A549 (cell line): Measurements from ENCODE around the gene GPR50.

ENCODE experiments used
- BHLHE40 ChIP-seq: IDR thresholded peaks from 2 replicates; pipeline ENCODE4 v1.6.1; 2012; ENCODE audit warnings: low read depth, low read length, inconsistent platforms
- CHD4 ChIP-seq: fragments of 200-600 bp; sonication (generic); IDR thresholded peaks from 2 replicates; pipeline ENCODE4 v1.6.1; 2016; ENCODE audit warnings: antibody characterized with exemption, mild to moderate bottlenecking, borderline replicate concordance
- EP300 ChIP-seq, 2 experiments: fragments of >200 bp; sonication (Bioruptor Twin); formaldehyde crosslinking; IDR thresholded peaks; 2 replicates in 1 of 2; 3 replicates in 1 of 2; pipeline ENCODE4 v1.6.1; 2016 to 2017
- HOXA7 ChIP-seq: fragments of 250-450 bp; sonication (Bioruptor Pico); IDR thresholded peaks from 2 replicates; pipeline ENCODE4 v1.5.0; 2020; ENCODE audit warnings: mild to moderate bottlenecking, moderate library complexity
- JUN ChIP-seq, 2 experiments: fragments of >200 bp; sonication (Bioruptor Twin); formaldehyde crosslinking; IDR thresholded peaks; 2 replicates in 1 of 2; 3 replicates in 1 of 2; pipeline ENCODE4 v1.6.1; 2016 to 2017
- MAZ ChIP-seq: fragments of 150-350 bp; IDR thresholded peaks from 2 replicates; pipeline ENCODE4 v1.6.1; 2014; ENCODE audit warnings: antibody characterized with exemption, low read depth, low read length, borderline replicate concordance
- NPAS2 ChIP-seq: fragments of 250-450 bp; sonication (Bioruptor Pico); IDR thresholded peaks from 2 replicates; pipeline ENCODE4 v1.8.0; 2022; ENCODE audit warnings: mild to moderate bottlenecking, moderate library complexity, borderline replicate concordance
- POLR2AphosphoS2 ChIP-seq: conservative IDR thresholded peaks from 2 replicates; pipeline ENCODE4 v1.6.1; 2012; ENCODE audit warnings: low read length, improper control_type of control experiment, inconsistent platforms
- RFX5 ChIP-seq: fragments of 450-650 bp; IDR thresholded peaks from 2 replicates; pipeline ENCODE4 v1.7.1; 2014; ENCODE audit warnings: antibody characterized with exemption, mild to moderate bottlenecking, moderate library complexity
- TF ChIP-seq, protein P1 (sequence below): fragments of >200 bp; sonication (Bioruptor Twin); formaldehyde crosslinking; IDR thresholded peaks from 3 replicates; pipeline ENCODE4 v1.5.1; 2016
- TF ChIP-seq, protein P2 (sequence below): fragments of 200-600 bp; sonication (generic); IDR thresholded peaks from 2 replicates; pipeline ENCODE4 v1.6.1; 2016; ENCODE audit warnings: antibody characterized with exemption, mild to moderate bottlenecking, moderate library complexity
- TF ChIP-seq, protein P3 (sequence below): fragments of 250-450 bp; sonication (Bioruptor Pico); IDR thresholded peaks from 2 replicates; pipeline ENCODE4 v1.5.0; 2021; ENCODE audit warnings: mild to moderate bottlenecking, moderate library complexity, borderline replicate concordance
- TF ChIP-seq, protein P4 (sequence below): IDR thresholded peaks from 2 replicates; pipeline ENCODE4 v1.6.1; 2012

GRCh38 chrX:151132531-151132930, 43.9 kb upstream of the GPR50 start:
- TF ChIP-seq RFX5 (no peak), HOXA7 (CRISPR knock-in tag) (no peak), MAZ (no peak), JUN (IDR thresholded peaks at IDR 0.05) (no peak), POLR2AphosphoS2 (no peak), NPAS2 (CRISPR knock-in tag) (no peak), EP300 (IDR thresholded peaks at IDR 0.05) (no peak), BHLHE40 (no peak), CHD4 (no peak)
- TF ChIP-seq, protein P1, sequence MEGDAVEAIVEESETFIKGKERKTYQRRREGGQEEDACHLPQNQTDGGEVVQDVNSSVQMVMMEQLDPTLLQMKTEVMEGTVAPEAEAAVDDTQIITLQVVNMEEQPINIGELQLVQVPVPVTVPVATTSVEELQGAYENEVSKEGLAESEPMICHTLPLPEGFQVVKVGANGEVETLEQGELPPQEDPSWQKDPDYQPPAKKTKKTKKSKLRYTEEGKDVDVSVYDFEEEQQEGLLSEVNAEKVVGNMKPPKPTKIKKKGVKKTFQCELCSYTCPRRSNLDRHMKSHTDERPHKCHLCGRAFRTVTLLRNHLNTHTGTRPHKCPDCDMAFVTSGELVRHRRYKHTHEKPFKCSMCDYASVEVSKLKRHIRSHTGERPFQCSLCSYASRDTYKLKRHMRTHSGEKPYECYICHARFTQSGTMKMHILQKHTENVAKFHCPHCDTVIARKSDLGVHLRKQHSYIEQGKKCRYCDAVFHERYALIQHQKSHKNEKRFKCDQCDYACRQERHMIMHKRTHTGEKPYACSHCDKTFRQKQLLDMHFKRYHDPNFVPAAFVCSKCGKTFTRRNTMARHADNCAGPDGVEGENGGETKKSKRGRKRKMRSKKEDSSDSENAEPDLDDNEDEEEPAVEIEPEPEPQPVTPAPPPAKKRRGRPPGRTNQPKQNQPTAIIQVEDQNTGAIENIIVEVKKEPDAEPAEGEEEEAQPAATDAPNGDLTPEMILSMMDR = no peak
- TF ChIP-seq, protein P2, sequence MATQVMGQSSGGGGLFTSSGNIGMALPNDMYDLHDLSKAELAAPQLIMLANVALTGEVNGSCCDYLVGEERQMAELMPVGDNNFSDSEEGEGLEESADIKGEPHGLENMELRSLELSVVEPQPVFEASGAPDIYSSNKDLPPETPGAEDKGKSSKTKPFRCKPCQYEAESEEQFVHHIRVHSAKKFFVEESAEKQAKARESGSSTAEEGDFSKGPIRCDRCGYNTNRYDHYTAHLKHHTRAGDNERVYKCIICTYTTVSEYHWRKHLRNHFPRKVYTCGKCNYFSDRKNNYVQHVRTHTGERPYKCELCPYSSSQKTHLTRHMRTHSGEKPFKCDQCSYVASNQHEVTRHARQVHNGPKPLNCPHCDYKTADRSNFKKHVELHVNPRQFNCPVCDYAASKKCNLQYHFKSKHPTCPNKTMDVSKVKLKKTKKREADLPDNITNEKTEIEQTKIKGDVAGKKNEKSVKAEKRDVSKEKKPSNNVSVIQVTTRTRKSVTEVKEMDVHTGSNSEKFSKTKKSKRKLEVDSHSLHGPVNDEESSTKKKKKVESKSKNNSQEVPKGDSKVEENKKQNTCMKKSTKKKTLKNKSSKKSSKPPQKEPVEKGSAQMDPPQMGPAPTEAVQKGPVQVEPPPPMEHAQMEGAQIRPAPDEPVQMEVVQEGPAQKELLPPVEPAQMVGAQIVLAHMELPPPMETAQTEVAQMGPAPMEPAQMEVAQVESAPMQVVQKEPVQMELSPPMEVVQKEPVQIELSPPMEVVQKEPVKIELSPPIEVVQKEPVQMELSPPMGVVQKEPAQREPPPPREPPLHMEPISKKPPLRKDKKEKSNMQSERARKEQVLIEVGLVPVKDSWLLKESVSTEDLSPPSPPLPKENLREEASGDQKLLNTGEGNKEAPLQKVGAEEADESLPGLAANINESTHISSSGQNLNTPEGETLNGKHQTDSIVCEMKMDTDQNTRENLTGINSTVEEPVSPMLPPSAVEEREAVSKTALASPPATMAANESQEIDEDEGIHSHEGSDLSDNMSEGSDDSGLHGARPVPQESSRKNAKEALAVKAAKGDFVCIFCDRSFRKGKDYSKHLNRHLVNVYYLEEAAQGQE = no peak
- TF ChIP-seq, protein P3, sequence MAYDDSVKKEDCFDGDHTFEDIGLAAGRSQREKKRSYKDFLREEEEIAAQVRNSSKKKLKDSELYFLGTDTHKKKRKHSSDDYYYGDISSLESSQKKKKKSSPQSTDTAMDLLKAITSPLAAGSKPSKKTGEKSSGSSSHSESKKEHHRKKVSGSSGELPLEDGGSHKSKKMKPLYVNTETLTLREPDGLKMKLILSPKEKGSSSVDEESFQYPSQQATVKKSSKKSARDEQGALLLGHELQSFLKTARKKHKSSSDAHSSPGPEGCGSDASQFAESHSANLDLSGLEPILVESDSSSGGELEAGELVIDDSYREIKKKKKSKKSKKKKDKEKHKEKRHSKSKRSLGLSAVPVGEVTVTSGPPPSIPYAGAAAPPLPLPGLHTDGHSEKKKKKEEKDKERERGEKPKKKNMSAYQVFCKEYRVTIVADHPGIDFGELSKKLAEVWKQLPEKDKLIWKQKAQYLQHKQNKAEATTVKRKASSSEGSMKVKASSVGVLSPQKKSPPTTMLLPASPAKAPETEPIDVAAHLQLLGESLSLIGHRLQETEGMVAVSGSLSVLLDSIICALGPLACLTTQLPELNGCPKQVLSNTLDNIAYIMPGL (CRISPR knock-in tag) = no peak
- TF ChIP-seq, protein P4, sequence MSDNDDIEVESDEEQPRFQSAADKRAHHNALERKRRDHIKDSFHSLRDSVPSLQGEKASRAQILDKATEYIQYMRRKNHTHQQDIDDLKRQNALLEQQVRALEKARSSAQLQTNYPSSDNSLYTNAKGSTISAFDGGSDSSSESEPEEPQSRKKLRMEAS = no peak
